Subcutaneous abdominal adipose tissue (tissue), 5 donors: Measurements from ENCODE around the gene STK32B.
"Not testable (repeated sequence)": the region's sequence is repeated elsewhere in the genome, so short reads cannot be mapped to it uniquely, and the experiment has no call there.

ENCODE experiments used
- H3K27ac ChIP-seq: one replicate; pipeline ENCODE4 v1.7.0; 2013; ENCODE audit warnings: low read depth, mild to moderate bottlenecking, inconsistent platforms, low read length, moderate library complexity
- H3K27me3 ChIP-seq, 5 donors: one replicate each; pipeline ENCODE4 v1.7.0; 2013; ENCODE audit warnings: low read length in 5 of 5, inconsistent platforms in 1 of 5; ENCODE audit not compliant: control insufficient read depth in 5 of 5, insufficient read depth in 4 of 5
- H3K36me3 ChIP-seq, 5 donors: one replicate each; pipeline ENCODE4 v1.7.0; 2013; ENCODE audit warnings: low read length in 5 of 5; ENCODE audit not compliant: control insufficient read depth in 5 of 5, insufficient read depth in 5 of 5
- H3K4me1 ChIP-seq, 5 donors: one replicate each; pipeline ENCODE4 v1.7.0; 2013; ENCODE audit warnings: low read length in 5 of 5, mild to moderate bottlenecking in 3 of 5, moderate library complexity in 1 of 5; ENCODE audit not compliant: control insufficient read depth in 5 of 5, insufficient read depth in 5 of 5
- H3K4me3 ChIP-seq, 5 donors: one replicate each; pipeline ENCODE4 v1.7.0; 2013; ENCODE audit warnings: low read length in 5 of 5, low read depth in 1 of 5
- H3K9ac ChIP-seq, 5 donors: one replicate each; pipeline ENCODE4 v1.7.0; 2013; ENCODE audit warnings: low read length in 5 of 5, mild to moderate bottlenecking in 4 of 5, moderate library complexity in 3 of 5
- H3K9me3 ChIP-seq, 5 donors: one replicate each; pipeline ENCODE4 v1.7.0; 2013; ENCODE audit warnings: low read length in 5 of 5; ENCODE audit not compliant: control insufficient read depth in 5 of 5
- donor health status: healthy.
- donor health status: healthy.
- donor health status: healthy.
- donor health status: healthy.
- donor health status: healthy.

The STK32B gene

DNA sequence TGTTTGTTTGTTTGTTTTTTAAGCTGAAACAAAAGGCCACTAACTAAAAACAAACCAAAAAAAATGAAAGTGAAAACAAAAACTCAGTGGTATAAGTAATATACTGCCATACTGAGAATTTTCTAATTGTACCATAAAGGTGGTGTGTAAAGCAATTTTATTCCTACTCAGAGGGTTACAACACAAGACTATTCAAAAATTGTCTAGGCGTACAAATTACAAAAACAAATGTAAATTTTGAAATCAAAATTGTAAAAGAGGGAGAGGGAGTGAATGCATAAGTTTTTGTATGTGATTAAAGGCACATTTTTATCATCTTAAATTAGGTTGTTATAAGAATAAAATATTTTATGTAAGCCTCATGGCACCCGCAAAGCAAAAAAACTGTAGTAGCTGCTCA is 232.6 kb downstream of the STK32B start:
- H3K27me3 ChIP-seq = no peaks in the 10 kb centered on the region
- H3K4me3 ChIP-seq = no peak overlapping the region
- H3K36me3 ChIP-seq = no peaks in the 10 kb centered on the region
- no peaks in the 10 kb centered on the region for H3K4me1 ChIP-seq
- no peaks in the 10 kb centered on the region for H3K9me3 ChIP-seq
- no peak overlapping the region for H3K27ac ChIP-seq
- H3K9ac ChIP-seq = no peak overlapping the region

DNA sequence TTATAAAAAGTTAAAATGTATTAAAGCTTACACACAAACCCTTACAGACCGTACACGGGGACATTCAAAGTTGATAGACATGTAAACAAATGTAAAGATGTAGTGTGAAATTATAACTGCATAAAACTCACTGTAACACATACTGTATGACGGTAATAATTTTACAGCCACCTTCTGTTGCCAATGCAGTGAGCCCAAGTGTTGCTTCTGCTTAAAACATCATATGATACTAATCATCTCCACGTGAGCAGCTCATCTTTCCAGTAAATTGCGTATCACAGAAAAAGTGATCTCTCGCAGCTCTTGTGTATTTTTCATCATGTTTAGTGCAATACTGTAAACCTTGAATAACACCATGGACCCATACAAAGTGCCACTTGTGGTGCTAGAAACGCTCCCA is 233.2 kb downstream of the STK32B start:
- Histone ChIP-seq H3K36me3 (no peaks in the 10 kb centered on the region), H3K9me3 (no peaks in the 10 kb centered on the region), H3K4me1 (no peaks in the 10 kb centered on the region), H3K4me3 (no peak overlapping the region), H3K27me3 (no peaks in the 10 kb centered on the region), H3K9ac (no peak overlapping the region), H3K27ac (no peak overlapping the region)

- no peak overlapping the region for H3K9ac ChIP-seq
- H3K27me3 ChIP-seq = no peaks in the 10 kb centered on the region
- no peaks in the 10 kb centered on the region for H3K4me1 ChIP-seq
- no peak overlapping the region for H3K4me3 ChIP-seq
- no peak overlapping the region for H3K27ac ChIP-seq
- no peaks in the 10 kb centered on the region for H3K36me3 ChIP-seq
- H3K9me3 ChIP-seq = peaks cover 0 to 2% (median 0%) of the 10 kb centered on the region in 5 donors
These were observed 240.8 kb downstream of the STK32B start for GRCh38 chr4:5292101-5292500.

- not testable (repeated sequence) for H3K27ac ChIP-seq, H3K9ac ChIP-seq, H3K9me3 ChIP-seq, H3K36me3 ChIP-seq, H3K4me3 ChIP-seq, H3K4me1 ChIP-seq, H3K27me3 ChIP-seq
These were observed 246.9 kb downstream of the STK32B start for GRCh38 chr4:5298000-5298787.

DNA sequence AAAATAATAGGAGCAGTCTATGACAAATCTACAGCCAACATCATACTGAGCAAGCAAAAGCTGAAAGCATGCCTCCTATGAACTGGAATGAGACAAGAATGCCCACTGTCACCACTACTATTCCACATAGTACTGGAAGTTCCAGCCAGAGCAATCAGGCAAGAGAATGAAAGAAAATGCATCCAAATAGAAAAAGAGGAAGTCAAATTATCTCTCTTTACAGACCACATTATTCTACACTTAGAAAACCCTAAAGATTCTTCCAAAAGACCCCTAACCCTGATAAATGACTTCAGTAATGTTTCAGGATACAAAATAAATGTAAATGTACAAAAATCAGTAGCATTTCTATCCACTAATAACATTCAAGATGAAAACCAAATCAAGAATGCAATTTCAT is 249.0 kb downstream of the STK32B start:
- no peaks in the 10 kb centered on the region for H3K27me3 ChIP-seq
- H3K4me1 ChIP-seq = no peaks in the 10 kb centered on the region
- no peaks in the 10 kb centered on the region for H3K36me3 ChIP-seq
- H3K9me3 ChIP-seq = no peaks in the 10 kb centered on the region
- H3K27ac ChIP-seq = no peak overlapping the region
- no peak overlapping the region for H3K4me3 ChIP-seq
- H3K9ac ChIP-seq = no peak overlapping the region

DNA sequence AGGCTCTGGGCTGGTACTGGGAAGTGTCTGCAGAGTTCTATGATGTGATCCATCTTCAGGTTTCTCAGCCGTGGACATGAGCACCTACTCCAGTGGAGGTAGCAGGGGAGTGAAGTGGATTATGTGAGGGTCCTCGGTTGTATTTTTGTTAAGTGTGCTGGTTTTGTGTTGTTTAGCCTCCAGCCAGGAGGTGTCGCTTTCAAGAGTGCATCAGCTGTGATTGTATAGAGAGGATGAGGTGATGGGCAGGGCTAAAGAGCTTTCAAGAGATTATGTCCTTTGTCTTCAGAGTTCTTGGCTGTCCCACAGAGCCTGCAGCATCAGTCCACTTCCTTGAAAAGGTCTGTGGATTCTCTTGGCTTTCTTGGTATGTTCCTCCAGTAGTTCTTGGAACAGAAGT is 256.6 kb downstream of the STK32B start:
- Histone ChIP-seq H3K4me1 (no peaks in the 10 kb centered on the region), H3K27me3 (no peaks in the 10 kb centered on the region), H3K9me3 (peaks cover 0 to 3% (median 0%) of the 10 kb centered on the region in 5 donors), H3K36me3 (no peaks in the 10 kb centered on the region), H3K9ac (no peak overlapping the region), H3K4me3 (no peak overlapping the region), H3K27ac (no peak overlapping the region)

DNA sequence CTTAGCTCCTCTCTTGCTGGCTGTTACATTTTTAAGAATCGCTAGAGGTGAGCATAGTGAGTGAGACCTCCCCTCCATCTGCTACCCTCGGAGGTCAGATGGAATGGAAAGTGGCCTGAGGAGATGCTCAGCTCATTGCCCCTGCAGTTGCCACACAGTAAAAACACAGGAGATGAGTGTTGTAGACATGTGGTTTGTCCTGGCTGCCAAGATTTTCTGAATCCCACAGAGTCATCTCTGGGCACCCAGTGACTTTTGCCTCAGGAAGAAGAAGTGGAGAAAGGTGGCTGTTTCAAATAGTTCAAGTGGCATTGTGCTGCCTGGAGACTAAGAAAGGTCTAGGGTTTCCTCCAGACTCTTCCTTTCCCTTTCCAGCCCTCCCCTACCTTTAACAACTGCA is 271.0 kb downstream of the STK32B start:
- H3K9me3 ChIP-seq = peaks cover 11 to 22% (median 18%) of the 10 kb centered on the region in 5 donors
- H3K27ac ChIP-seq = no peak overlapping the region
- no peaks in the 10 kb centered on the region for H3K36me3 ChIP-seq
- H3K27me3 ChIP-seq = no peaks in the 10 kb centered on the region
- no peak overlapping the region for H3K9ac ChIP-seq
- no peaks in the 10 kb centered on the region for H3K4me1 ChIP-seq
- H3K4me3 ChIP-seq = no peak overlapping the region

GRCh38 chr4:5330339-5330989 is 279.2 kb downstream of the STK32B start:
- H3K9me3 ChIP-seq = peaks cover 6 to 42% (median 32%) of the 10 kb centered on the region in 5 donors

GRCh38 chr4:5337731-5338130 is 286.5 kb downstream of the STK32B start:
- no peaks in the 10 kb centered on the region for H3K4me1 ChIP-seq
- H3K4me3 ChIP-seq = no peak overlapping the region
- H3K9ac ChIP-seq = no peak overlapping the region
- no peaks in the 10 kb centered on the region for H3K27me3 ChIP-seq
- no peaks in the 10 kb centered on the region for H3K36me3 ChIP-seq
- H3K27ac ChIP-seq = no peak overlapping the region
- H3K9me3 ChIP-seq = peaks cover 0 to 3% (median 0%) of the 10 kb centered on the region in 5 donors

More at GRCh38 chr4:5330339-5330989, 279.2 kb downstream of the STK32B start:
- H3K4me1 ChIP-seq = no peaks in the 10 kb centered on the region
- H3K36me3 ChIP-seq = peaks cover 0 to 6% (median 0%) of the 10 kb centered on the region in 5 donors
- H3K27me3 ChIP-seq = no peaks in the 10 kb centered on the region
- H3K4me3 ChIP-seq = no peak overlapping the region
- H3K9ac ChIP-seq = no peak overlapping the region
- H3K27ac ChIP-seq = no peak overlapping the region

DNA sequence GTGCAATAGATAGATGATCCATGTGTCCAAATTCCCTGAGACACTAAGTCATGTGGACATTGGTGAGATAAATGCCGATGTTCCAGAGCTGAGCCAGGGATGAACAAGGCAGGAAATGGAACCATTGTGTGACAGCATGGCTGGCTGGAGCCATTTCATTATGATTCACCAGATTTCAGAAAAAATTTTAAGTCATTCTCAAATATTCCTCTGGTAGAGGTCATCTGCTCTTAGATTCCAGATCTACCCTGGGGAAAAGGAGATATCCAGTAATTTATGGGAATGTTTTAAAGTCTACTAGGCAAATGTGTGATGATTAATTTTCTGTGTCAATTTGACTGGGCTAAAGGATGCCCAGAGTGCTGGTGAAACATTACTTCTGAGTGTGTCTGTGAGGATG is 287.3 kb downstream of the STK32B start:
- H3K4me1 ChIP-seq = no peaks in the 10 kb centered on the region
- H3K27ac ChIP-seq = no peak overlapping the region
- H3K9ac ChIP-seq = no peak overlapping the region
- peaks cover 0 to 3% (median 0%) of the 10 kb centered on the region in 5 donors for H3K9me3 ChIP-seq
- no peak overlapping the region for H3K4me3 ChIP-seq
- no peaks in the 10 kb centered on the region for H3K36me3 ChIP-seq
- no peaks in the 10 kb centered on the region for H3K27me3 ChIP-seq
